PFSK-1 (cell line): ENCODE measurements around the gene KAT5.
A peak's percentile ranks its signal among the peaks of the same experiment; 100 is the strongest.

Experiments
- FOXP2 ChIP-seq: optimal IDR thresholded peaks from 2 replicates; pipeline ENCODE3; 2011; ENCODE audit warnings: borderline replicate concordance, control low read depth, inconsistent platforms; ENCODE audit not compliant: insufficient read depth; ENCODE audit errors: extremely low read length, extremely low read depth
- POLR2AphosphoS5 ChIP-seq: IDR thresholded peaks from 2 replicates; pipeline ENCODE4 v1.6.1; 2012; ENCODE audit warnings: low read depth, mild to moderate bottlenecking, control low read depth, low read length, moderate library complexity
- REST ChIP-seq, 2 experiments: IDR thresholded peaks; 2 replicates each; pipeline versions ENCODE4 v1.6.1 to v1.8.0; 2011 to 2012; ENCODE audit warnings: low read depth in 2 of 2, low read length in 2 of 2, control low read depth in 1 of 2, inconsistent platforms in 1 of 2, mild to moderate bottlenecking in 1 of 2, moderate library complexity in 1 of 2; ENCODE audit not compliant: insufficient read depth in 1 of 2
- SIN3A ChIP-seq: IDR thresholded peaks from 2 replicates; pipeline ENCODE4 v1.6.1; 2012; ENCODE audit warnings: mild to moderate bottlenecking, low read length, moderate library complexity, borderline replicate concordance; ENCODE audit not compliant: insufficient read depth
- TAF1 ChIP-seq: IDR thresholded peaks from 2 replicates; pipeline ENCODE4 v1.6.1; 2012; ENCODE audit warnings: low read length, control low read depth, borderline replicate concordance; ENCODE audit not compliant: insufficient read depth

Gene KAT5

GRCh38 chr11:65718531-65718930, 6.5 kb downstream of the KAT5 start:
- no peak for TF ChIP-seq FOXP2
- no peak for TF ChIP-seq SIN3A
- no peak for TF ChIP-seq REST (IDR thresholded peaks at IDR 0.05; ENCODE audit: insufficient read depth in 1 of 2, low read depth in 2 of 2, low read length in 2 of 2)
- TF ChIP-seq POLR2AphosphoS5, result no peak
- no peak for TF ChIP-seq TAF1

GRCh38 chr11:65718964-65719492, 7.0 kb downstream of the KAT5 start:
- peak in 1 of 2 experiments; percentile 33; a peak in 1 of 4 replicates for TF ChIP-seq REST (IDR thresholded peaks at IDR 0.05; ENCODE audit: insufficient read depth in 1 of 2, low read depth in 2 of 2, low read length in 2 of 2)
- TF ChIP-seq FOXP2, result no peak

GRCh38 chr11:65719871-65720210, 7.8 kb downstream of the KAT5 start:
- TF ChIP-seq FOXP2 (no peak), TAF1 (no peak), REST (IDR thresholded peaks at IDR 0.05; ENCODE audit: insufficient read depth in 1 of 2, low read depth in 2 of 2, low read length in 2 of 2) (no peak), SIN3A (no peak), POLR2AphosphoS5 (no peak)

DNA sequence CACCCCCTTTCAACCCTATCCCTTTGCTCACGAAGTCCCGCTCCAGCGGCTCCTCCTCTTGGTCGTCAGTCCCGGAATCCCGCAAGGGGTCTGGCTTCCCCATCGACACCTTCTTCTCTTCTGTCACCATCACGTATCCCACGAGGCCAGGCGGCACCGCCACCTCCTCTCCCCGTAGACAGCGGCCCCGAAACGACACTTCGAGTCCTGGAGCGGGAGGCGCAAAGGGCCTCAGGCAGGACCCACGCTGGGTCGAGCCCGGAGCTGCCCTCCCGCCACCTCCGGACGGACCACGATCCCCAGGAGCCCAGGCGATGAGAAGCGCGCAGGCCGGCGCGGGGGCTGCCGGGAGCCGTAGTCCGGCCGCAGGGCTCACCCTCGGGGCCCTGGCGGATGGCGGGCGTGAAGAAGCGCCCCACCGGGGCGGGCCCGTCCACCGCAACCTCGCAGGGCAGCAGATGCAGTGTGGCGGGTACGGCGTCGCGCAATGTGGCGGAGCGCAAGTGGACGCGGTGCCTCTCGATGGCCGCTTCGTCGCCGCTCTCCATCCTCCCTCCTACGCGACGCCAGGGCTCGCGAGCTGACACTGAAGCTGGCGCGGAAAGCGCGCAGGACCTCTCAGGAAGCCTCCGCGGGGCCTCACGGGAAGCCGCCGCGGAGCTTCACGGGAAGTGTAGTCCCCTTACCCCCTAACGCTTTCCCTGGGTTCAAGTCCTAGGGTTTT, 8.3 kb downstream of the KAT5 start, which contains the start of gene RNASEH2C:
Gene RNASEH2C, minus strand, starts transcription at position 588 of the 724 bp plus-strand sequence. Its CDS starts 40 bp downstream, at position 548.
- TF ChIP-seq FOXP2 (no peak), TAF1 (peak; percentile 97), POLR2AphosphoS5 (peak; percentile 95), REST (IDR thresholded peaks at IDR 0.05; ENCODE audit: insufficient read depth in 1 of 2, low read depth in 2 of 2, low read length in 2 of 2) (no peak), SIN3A (peak; percentile 52; the same call in 1 of the 2 replicates)

DNA sequence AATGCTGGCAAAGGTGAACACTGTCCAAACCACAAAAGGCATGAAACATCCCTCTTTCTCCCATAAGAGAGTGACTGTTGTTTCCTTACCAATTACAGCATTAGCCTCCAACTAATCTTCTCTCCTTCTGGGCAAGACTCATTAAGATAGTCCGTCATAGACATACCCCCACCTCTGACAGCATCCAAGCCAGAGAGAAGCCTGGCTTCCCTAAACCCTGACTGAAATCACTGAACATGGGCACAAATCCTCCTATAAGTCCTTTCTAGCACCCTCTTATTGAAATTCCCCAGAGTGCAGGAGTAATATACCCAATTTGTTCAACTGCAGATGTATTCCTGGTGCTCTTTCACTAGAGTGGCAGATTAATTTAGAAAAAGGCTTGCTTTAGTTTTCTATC, 10.2 kb downstream of the KAT5 start:
- TF ChIP-seq SIN3A, result no peak
- no peak for TF ChIP-seq TAF1
- TF ChIP-seq POLR2AphosphoS5, result no peak
- no peak for TF ChIP-seq REST (IDR thresholded peaks at IDR 0.05; ENCODE audit: insufficient read depth in 1 of 2, low read depth in 2 of 2, low read length in 2 of 2)
- no peak for TF ChIP-seq FOXP2
